GM19467 (cell line): Measurements from ENCODE around the gene YWHAG.

Source experiments
- ATAC-seq: cut with Tn5 transposase; IDR thresholded peaks from one replicate; pipeline ENCODE4 v1.9.1; 2021; ENCODE audit warnings: mild to moderate bottlenecking, moderate library complexity; ENCODE audit not compliant: unreplicated experiment

Gene YWHAG

DNA sequence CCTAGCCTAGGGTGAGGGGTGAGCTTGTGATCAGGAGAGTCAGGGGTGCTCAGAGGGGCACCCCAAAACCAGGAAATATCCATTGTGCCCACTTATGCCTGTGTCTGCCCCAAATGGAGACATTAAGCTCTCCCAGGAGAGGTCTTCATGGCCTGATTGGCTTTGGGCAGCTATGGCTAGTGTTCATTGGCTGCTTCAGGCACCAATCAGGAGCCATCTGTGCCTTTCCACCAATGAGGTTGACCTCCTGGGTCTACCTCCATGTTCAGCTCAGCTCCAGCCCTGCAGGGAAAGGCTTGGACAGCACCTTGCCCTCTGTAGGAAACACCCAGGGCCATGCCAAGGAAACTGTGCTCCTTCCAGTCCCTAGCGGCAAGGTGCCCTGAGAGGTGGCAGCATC is 80.3 kb downstream of the YWHAG start:
- ATAC-seq = no peak
